NK-92 treated with Interleukin-12 subunit alpha and Interleukin-12 subunit beta, amount 100 ng/mL, for 24 hours (cell line): ENCODE data around the gene PPP2R2D.

Source experiments
- DNase-seq: peaks from one replicate; lab custom pipeline; 2025; lab: John Stamatoyannopoulos, UW

Gene PPP2R2D

GRCh38 chr10:131998845-131999681, 98.3 kb downstream of the PPP2R2D start:
- no peak for DNase-seq

GRCh38 chr10:132001238-132001972, 100.6 kb downstream of the PPP2R2D start:
- DNase-seq = no peak

DNA sequence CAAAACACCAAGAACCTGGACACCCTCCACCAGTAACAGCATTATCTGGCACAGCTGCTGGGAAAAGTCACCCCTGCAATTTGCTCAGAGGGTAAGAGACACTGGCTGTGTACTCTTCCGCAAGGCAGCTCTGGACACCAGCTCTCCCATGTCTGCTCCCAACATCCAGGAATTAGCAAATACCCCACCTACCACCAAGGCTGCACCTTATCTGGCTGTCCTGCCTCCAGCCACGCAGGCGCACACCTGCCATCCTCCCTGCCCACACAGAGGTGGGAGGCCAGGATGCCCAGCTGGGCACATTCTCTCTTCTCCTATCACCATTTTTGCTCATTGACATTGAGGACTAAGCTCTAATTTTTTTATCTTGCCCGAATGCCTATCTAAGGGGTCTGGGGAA, 101.2 kb downstream of the PPP2R2D start:
- no peak for DNase-seq

DNA sequence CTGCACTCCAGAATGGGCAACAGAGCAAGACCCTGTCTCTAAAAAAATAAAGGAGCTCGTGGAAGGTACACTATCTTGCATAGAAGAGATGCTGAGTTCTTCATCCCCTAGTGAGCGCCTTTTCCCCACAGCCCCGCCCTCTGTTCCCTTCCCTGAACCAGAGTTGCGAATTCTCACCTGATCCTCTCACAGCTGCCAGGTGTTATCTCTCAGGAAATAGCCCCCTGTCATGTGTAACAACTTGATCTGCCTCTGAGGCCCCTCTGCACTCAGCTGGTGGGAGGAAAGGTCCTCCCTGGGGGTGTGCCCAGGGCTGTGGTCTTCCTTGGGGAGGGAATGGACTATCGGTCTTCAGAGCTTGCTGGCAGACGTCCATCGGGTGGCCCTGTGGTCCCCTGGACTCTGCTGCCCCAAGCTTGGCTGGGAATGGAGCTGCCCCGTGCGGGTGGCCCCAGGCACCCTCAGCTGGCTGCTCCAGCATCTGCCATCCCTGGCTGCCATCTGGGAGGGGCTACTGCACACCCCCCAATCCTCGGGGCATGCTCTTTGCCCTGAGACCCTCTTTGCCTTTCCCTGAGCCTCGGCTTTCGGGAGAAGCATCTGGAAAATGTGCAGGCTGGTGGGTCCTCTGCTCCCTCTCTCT, 102.6 kb downstream of the PPP2R2D start:
- DNase-seq = no peak

DNA sequence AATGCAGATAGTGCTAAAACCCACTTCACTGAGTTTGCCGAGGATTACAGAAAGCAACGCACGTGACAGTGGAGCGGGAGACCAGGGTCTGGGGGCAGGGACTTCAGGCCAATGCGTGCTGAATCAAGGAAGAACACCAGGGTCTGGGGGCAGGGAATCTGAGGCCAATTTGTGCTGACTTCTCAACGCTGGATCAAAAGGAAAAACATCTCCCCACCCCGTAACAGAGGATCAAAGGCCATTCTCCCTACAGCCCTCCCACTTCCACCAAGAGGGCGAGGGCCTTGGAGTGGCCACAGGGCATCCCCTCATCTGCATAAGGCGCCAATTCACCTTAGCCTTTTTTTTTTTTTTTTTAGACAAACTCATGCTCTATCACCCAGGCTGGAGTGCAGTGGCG, 103.2 kb downstream of the PPP2R2D start:
- no peak for DNase-seq

DNA sequence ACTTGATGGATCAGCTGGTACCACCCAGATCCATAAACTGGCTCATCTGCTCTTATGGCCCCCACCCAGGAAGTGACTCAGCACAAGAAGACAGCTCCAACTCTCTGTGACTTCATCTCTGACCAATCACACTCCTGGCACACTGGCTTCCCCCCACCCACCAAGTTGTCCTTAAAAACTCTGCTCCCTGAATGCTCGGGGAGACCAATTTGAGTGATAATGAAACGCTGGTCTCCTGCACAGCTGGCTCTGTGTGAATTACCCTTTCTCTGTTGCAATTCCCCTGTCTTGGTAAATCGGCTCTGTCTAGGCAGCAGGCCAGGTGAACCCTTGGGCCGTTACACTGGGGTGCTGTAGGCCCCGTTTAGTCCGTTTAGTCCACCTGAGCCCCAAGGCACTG, 104.3 kb downstream of the PPP2R2D start:
- DNase-seq = no peak

DNA sequence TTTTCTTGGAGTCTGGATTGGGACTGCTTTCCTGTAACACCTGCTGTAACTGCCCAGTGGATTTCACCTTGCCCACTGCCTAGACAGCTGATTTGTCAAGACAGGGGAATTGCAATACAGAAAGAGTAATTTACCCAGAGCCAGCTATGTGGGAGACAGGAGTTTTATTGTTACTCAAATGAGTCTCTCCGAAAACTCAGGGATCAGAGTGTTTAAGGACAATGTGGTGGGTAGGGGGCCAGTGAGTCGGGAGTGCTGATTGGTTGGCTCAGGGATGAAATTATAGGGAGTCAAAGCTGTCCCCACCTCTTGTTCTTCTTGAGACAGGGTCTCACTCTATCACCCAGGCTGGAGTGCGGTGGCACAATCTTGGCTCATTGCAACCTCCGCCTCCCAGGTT, 106.2 kb downstream of the PPP2R2D start:
- no peak for DNase-seq

DNA sequence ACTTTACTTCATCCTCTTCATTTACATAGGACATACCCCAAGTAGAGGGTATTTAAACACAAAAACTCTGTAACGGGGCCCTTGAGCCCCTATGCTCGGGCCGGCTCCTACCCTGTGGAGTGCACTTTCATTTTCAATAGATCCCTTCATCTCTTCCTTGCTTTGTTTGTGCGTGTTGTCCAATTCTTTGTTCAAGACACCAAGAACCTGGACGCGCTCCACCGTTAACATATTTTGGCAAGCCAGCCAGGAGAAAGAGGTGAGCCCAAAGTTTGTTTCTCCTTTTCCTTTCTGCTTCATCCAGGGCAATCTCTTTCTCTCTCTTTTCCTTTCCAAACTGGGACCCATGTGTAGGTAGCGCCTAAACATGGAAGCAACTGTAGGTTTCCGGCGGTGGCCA, 106.9 kb downstream of the PPP2R2D start:
- DNase-seq = no peak
